Spleen (tissue), 11 donors: Measurements from ENCODE around the gene ADCY1. TPM values are rescaled to one million over a fixed set of nuclear protein-coding genes. Genes with fewer than 3 reads are reported as not detected.

Experiments
- DNase-seq: peaks from one replicate; pipeline ENCODE4 v3.0.0-alpha.2; 2020
- H3K27ac ChIP-seq, 8 donors: fragments of 200-600 bp; sonication (generic) in 7 of 8; 1 replicate in 4 of 8; 2 replicates in 4 of 8; pipeline versions ENCODE4 v1.5.0 to v1.8.0; 2016 to 2021; ENCODE audit warnings: inconsistent platforms in 4 of 8, mild to moderate bottlenecking in 4 of 8, moderate library complexity in 1 of 8
- H3K27me3 ChIP-seq, 7 donors: fragments of 200-600 bp; sonication (generic) in 6 of 7; replicated peaks in 1 of 7; 1 replicate in 4 of 7; 2 replicates in 3 of 7; pipeline versions ENCODE4 v1.5.0 to v1.8.0; 2016 to 2021; ENCODE audit warnings: inconsistent platforms in 3 of 7, mild to moderate bottlenecking in 1 of 7
- H3K36me3 ChIP-seq, 6 donors: fragments of 200-600 bp; sonication (generic) in 5 of 6; 1 replicate in 4 of 6; 2 replicates in 2 of 6; pipeline versions ENCODE4 v1.5.0 to v1.8.0; 2016 to 2021; ENCODE audit warnings: inconsistent platforms in 2 of 6
- H3K4me1 ChIP-seq, 6 donors: fragments of 200-600 bp; sonication (generic) in 5 of 6; 1 replicate in 3 of 6; 2 replicates in 3 of 6; pipeline versions ENCODE4 v1.5.0 to v1.8.0; 2016 to 2021; ENCODE audit warnings: inconsistent platforms in 3 of 6
- H3K4me3 ChIP-seq, 8 donors: fragments of 200-600 bp; sonication (generic) in 7 of 8; 1 replicate in 4 of 8; 2 replicates in 4 of 8; pipeline versions ENCODE4 v1.5.0 to v1.8.0; 2016 to 2021; ENCODE audit warnings: inconsistent platforms in 4 of 8, mild to moderate bottlenecking in 4 of 8, moderate library complexity in 2 of 8
- H3K9me3 ChIP-seq, 8 donors: fragments of 200-600 bp; sonication (generic) in 7 of 8; 1 replicate in 4 of 8; 2 replicates in 4 of 8; pipeline versions ENCODE4 v1.5.0 to v1.8.0; 2016 to 2021; ENCODE audit warnings: inconsistent platforms in 4 of 8
- CTCF ChIP-seq, 11 experiments: fragments of 200-600 bp in 7 of 11; fragments of 450-650 bp in 4 of 11; sonication (generic) in 4 of 11; IDR thresholded peaks in 8 of 11; conservative IDR thresholded peaks in 3 of 11; 1 replicate in 7 of 11; 2 replicates in 4 of 11; pipeline versions ENCODE4 v1.4.0 to v1.8.0; 2016 to 2021; ENCODE audit warnings: antibody characterized with exemption in 11 of 11, inconsistent platforms in 4 of 11, mild to moderate bottlenecking in 1 of 11
- POLR2A ChIP-seq, 3 donors: fragments of 450-650 bp; IDR thresholded peaks; one replicate each; pipeline ENCODE4 v1.5.1; 2017; ENCODE audit warnings: antibody characterized with exemption in 3 of 3, mild to moderate bottlenecking in 1 of 3
- POLR2AphosphoS5 ChIP-seq, 3 donors: sonication (generic); formaldehyde crosslinking; IDR thresholded peaks; one replicate each; pipeline ENCODE4 v1.5.1; 2017; ENCODE audit warnings: antibody characterized with exemption in 3 of 3
- WGBS, 5 donors: extraction: QIAGEN DNeasy Blood & Tissue Kit in 3 of 5; methylation state at CpG; one replicate each; pipeline versions ENCODE4 v1.1.5 to v1.1.7; 2013 to 2018; 5-methylcytosine and 5-hydroxymethylcytosine counted together
- intact Hi-C: fragments of 100-400 bp; cut with DNase I; formaldehyde crosslinking; loops from one replicate; pipeline ENCODE4 v1.15.0; 2023; ENCODE audit warnings: low total_unique reads
- polyA plus RNA-seq, 3 donors: library from polyadenylated mRNA; stranded (reverse); fragments of 200-250 nt; gene quantifications; one replicate each; pipeline ENCODE4 v1.2.1, GENCODE V29; 2013
- total RNA-seq, 7 donors: library from RNA; depleted of rRNA in 3 of 7; stranded (reverse); fragments of >200 nt in 3 of 7; fragmentation: NEBNext Ultra II Directional in 4 of 7; extraction: Animal tissue kit (Norgen Biotek cat#: 25700) in 4 of 7; gene quantifications; one replicate each; pipeline versions ENCODE4 v1.1.0 to v1.2.1, GENCODE V29; 2016 to 2021
- donor health status: healthy with polysubstance abuse.
- donor health status: DM: no; HTN: no; CAD: no; lungs with moderate emphysema.
- donor health status: DM: no; HTN: no; CAD: no.
- donor health status: Bipolar disorder and iron deficiency.
- donor health status: healthy.
- donor health status: DM: no; HTN: no; CAD: no.
- donor health status: DM: yes; HTN: yes; CAD: no.

The ADCY1 gene
- total and polyA plus RNA-seq, 10 donors, result 0.05 to 6.6 (median 1.8) TPM

- intact Hi-C loops, result no loop called here
- no peak overlapping the region for H3K27ac ChIP-seq
- H3K4me3 ChIP-seq, result no peak overlapping the region
- no peak for TF ChIP-seq POLR2AphosphoS5 (IDR thresholded peaks at IDR 0.05)
- TF ChIP-seq CTCF (IDR thresholded peaks at IDR 0.05 in 8 of 11, conservative IDR thresholded peaks at IDR 0.05 in 3 of 11), result no peak
- TF ChIP-seq POLR2A (IDR thresholded peaks at IDR 0.05), result no peak
- no peaks in the 10 kb centered on the region for H3K9me3 ChIP-seq
- DNase-seq, result peak; percentile 71
- no peaks in the 10 kb centered on the region for H3K4me1 ChIP-seq
- WGBS, 5 donors, result 84 to 91% (median 89%) methylated on average over 14 of the region's 14 CpGs
- no peaks in the 10 kb centered on the region for H3K27me3 ChIP-seq
- no peaks in the 10 kb centered on the region for H3K36me3 ChIP-seq
Observed at GRCh38 chr7:45598886-45599520, 24.8 kb downstream of the ADCY1 start.

GRCh38 chr7:45599851-45600706 lies 25.9 kb downstream of the ADCY1 start:
- intact Hi-C loops, result no loop called here
- DNase-seq, result peak; percentile 51
- 73 to 94% (median 88%) methylated on average over 7 to 10 of the region's 10 CpGs for WGBS, 5 donors

GRCh38 chr7:45601094-45601493 lies 26.9 kb downstream of the ADCY1 start:
- Histone ChIP-seq H3K4me1 (no peaks in the 10 kb centered on the region), H3K36me3 (no peaks in the 10 kb centered on the region), H3K4me3 (no peak overlapping the region), H3K27ac (no peak overlapping the region), H3K27me3 (no peaks in the 10 kb centered on the region), H3K9me3 (peaks cover 0 to 19% (median 0%) of the 10 kb centered on the region in 8 donors)
- WGBS, 5 donors, result 78 to 85% (median 80%) methylated on average over 4 of the region's 4 CpGs
- no peak for DNase-seq
- intact Hi-C loops, result no loop called here
- no peak for TF ChIP-seq CTCF (IDR thresholded peaks at IDR 0.05 in 8 of 11, conservative IDR thresholded peaks at IDR 0.05 in 3 of 11)
- TF ChIP-seq POLR2A (IDR thresholded peaks at IDR 0.05), result no peak
- no peak for TF ChIP-seq POLR2AphosphoS5 (IDR thresholded peaks at IDR 0.05)

More at GRCh38 chr7:45599851-45600706, 25.9 kb downstream of the ADCY1 start:
- no peaks in the 10 kb centered on the region for H3K4me1 ChIP-seq
- H3K36me3 ChIP-seq, result no peaks in the 10 kb centered on the region
- H3K4me3 ChIP-seq, result no peak overlapping the region
- H3K27me3 ChIP-seq, result no peaks in the 10 kb centered on the region
- peaks cover 0 to 10% (median 0%) of the 10 kb centered on the region in 8 donors for H3K9me3 ChIP-seq
- TF ChIP-seq POLR2AphosphoS5 (IDR thresholded peaks at IDR 0.05) (no peak), CTCF (IDR thresholded peaks at IDR 0.05 in 8 of 11, conservative IDR thresholded peaks at IDR 0.05 in 3 of 11) (no peak), POLR2A (IDR thresholded peaks at IDR 0.05) (no peak)
- no peak overlapping the region for H3K27ac ChIP-seq
